Esophagus squamous epithelium (tissue), 5 donors: Measurements from ENCODE around the gene NISCH. TPM values are rescaled to one million over a fixed set of nuclear protein-coding genes. Genes with fewer than 3 reads are reported as not detected.

Experiments used
- DNase-seq: peaks from one replicate; lab custom pipeline; 2025; lab: John Stamatoyannopoulos, UW
- H3K27ac ChIP-seq, 4 donors: fragments of 200-600 bp; sonication (generic); one replicate each; pipeline ENCODE4 v1.5.1; 2016 to 2019; ENCODE audit warnings: mild to moderate bottlenecking in 1 of 4
- H3K27me3 ChIP-seq, 4 donors: fragments of 200-600 bp; sonication (generic); 1 replicate in 3 of 4; 2 replicates in 1 of 4; pipeline versions ENCODE4 v1.5.1 to v1.6.0; 2017 to 2021; ENCODE audit warnings: antibody characterized with exemption in 1 of 4
- H3K36me3 ChIP-seq, 3 donors: fragments of 200-600 bp; sonication (generic); one replicate each; pipeline ENCODE4 v1.5.1; 2016 to 2019
- H3K4me1 ChIP-seq, 3 donors: fragments of 200-600 bp; sonication (generic); one replicate each; pipeline ENCODE4 v1.5.1; 2017 to 2019
- H3K4me3 ChIP-seq, 4 donors: fragments of 200-600 bp; sonication (generic); 1 replicate in 3 of 4; 2 replicates in 1 of 4; pipeline ENCODE4 v1.5.1; 2016 to 2019; ENCODE audit warnings: mild to moderate bottlenecking in 2 of 4, moderate library complexity in 1 of 4
- H3K9me3 ChIP-seq, 3 donors: fragments of 200-600 bp; sonication (generic); one replicate each; pipeline ENCODE4 v1.5.1; 2016 to 2019
- CTCF ChIP-seq, 6 experiments: fragments of 450-650 bp in 4 of 6; fragments of 200-600 bp in 2 of 6; sonication (generic) in 2 of 6; IDR thresholded peaks; one replicate each; pipeline ENCODE4 v1.5.1; 2016 to 2019; ENCODE audit warnings: antibody characterized with exemption in 6 of 6, mild to moderate bottlenecking in 4 of 6, moderate library complexity in 4 of 6
- POLR2A ChIP-seq, 4 donors: fragments of 450-650 bp; IDR thresholded peaks; one replicate each; pipeline ENCODE4 v1.6.1; 2017; ENCODE audit warnings: antibody characterized with exemption in 4 of 4, mild to moderate bottlenecking in 4 of 4, moderate library complexity in 3 of 4
- WGBS, 2 donors: methylation state at CpG; one replicate each; pipeline ENCODE4 v1.1.5; 2018; 5-methylcytosine and 5-hydroxymethylcytosine counted together
- intact Hi-C: fragments of 100-400 bp; cut with DNase I; formaldehyde crosslinking; loops from one replicate; pipeline ENCODE4 v1.15.0; 2022
- total RNA-seq, 4 donors: library from RNA; depleted of rRNA; stranded (reverse); fragments of >200 nt; gene quantifications; one replicate each; pipeline ENCODE4 v1.1.0, GENCODE V29; 2016
- donor health status: DM: yes; HTN: yes; CAD: no.

Gene NISCH
- total RNA-seq, 4 donors from 2014 or later = 33.6 to 82.2 (median 40.6) TPM

GRCh38 chr3:52428151-52429005, 27.0 kb upstream of the NISCH start:
- Histone ChIP-seq H3K4me1 (peaks cover 3 to 19% (median 4%) of the 10 kb centered on the region in 3 donors), H3K27me3 (no peaks in the 10 kb centered on the region), H3K9me3 (no peaks in the 10 kb centered on the region), H3K4me3 (no peak overlapping the region), H3K27ac (no peak overlapping the region), H3K36me3 (no peaks in the 10 kb centered on the region)
- DNase-seq = no peak
- intact Hi-C loops = no loop called here
- TF ChIP-seq POLR2A (IDR thresholded peaks at IDR 0.05) = no peak
- TF ChIP-seq CTCF (IDR thresholded peaks at IDR 0.05) = peak; percentile 37 to 84 (median 72)
- 7 to 8% methylated on average over 7 of the region's 7 CpGs for WGBS, 2 donors

GRCh38 chr3:52429031-52429430, 26.4 kb upstream of the NISCH start:
- DNase-seq = no peak
- Histone ChIP-seq H3K9me3 (no peaks in the 10 kb centered on the region), H3K27ac (peak overlapping the region in 1 of 4 donors; percentile 7), H3K36me3 (no peaks in the 10 kb centered on the region), H3K4me1 (peaks cover 8 to 24% (median 9%) of the 10 kb centered on the region in 3 donors), H3K4me3 (no peak overlapping the region), H3K27me3 (no peaks in the 10 kb centered on the region)
- WGBS, 2 donors = 0 to 14% methylated on average over 1 of the region's 3 CpGs
- no peak for TF ChIP-seq CTCF (IDR thresholded peaks at IDR 0.05)
- no peak for TF ChIP-seq POLR2A (IDR thresholded peaks at IDR 0.05)
- intact Hi-C loops = no loop called here

GRCh38 chr3:52429779-52430415, 25.5 kb upstream of the NISCH start:
- WGBS, 2 donors = 89 to 92% methylated on average over 5 of the region's 7 CpGs
- Histone ChIP-seq H3K36me3 (no peaks in the 10 kb centered on the region), H3K27me3 (no peaks in the 10 kb centered on the region), H3K4me1 (peaks cover 9 to 32% (median 14%) of the 10 kb centered on the region in 3 donors), H3K9me3 (no peaks in the 10 kb centered on the region), H3K27ac (no peak overlapping the region), H3K4me3 (no peak overlapping the region)
- intact Hi-C loops = no loop called here
- DNase-seq = no peak
- TF ChIP-seq CTCF (IDR thresholded peaks at IDR 0.05) (no peak), POLR2A (IDR thresholded peaks at IDR 0.05) (no peak)

- TF ChIP-seq CTCF (IDR thresholded peaks at IDR 0.05) (no peak), POLR2A (IDR thresholded peaks at IDR 0.05) (no peak)
- no peaks in the 10 kb centered on the region for H3K27me3 ChIP-seq
- H3K27ac ChIP-seq = no peak overlapping the region
- H3K4me1 ChIP-seq = peaks cover 9 to 38% (median 18%) of the 10 kb centered on the region in 3 donors
- DNase-seq = no peak
- H3K9me3 ChIP-seq = no peaks in the 10 kb centered on the region
- H3K4me3 ChIP-seq = no peak overlapping the region
- WGBS, 2 donors = 91 to 94% methylated on average over 6 to 9 of the region's 9 CpGs
- no peaks in the 10 kb centered on the region for H3K36me3 ChIP-seq
- intact Hi-C loops = no loop called here
Measured at GRCh38 chr3:52430416-52430810, 25.0 kb upstream of the NISCH start.
